Natural killer cell (primary cell): ENCODE measurements around the gene ZNF783. TPM values are rescaled to one million over a fixed set of nuclear protein-coding genes. Genes with fewer than 3 reads are reported as not detected.

Source experiments
- ATAC-seq, 3 donors: fragments of 150-1000 bp in 2 of 3; fragments of 200-7000 bp in 1 of 3; cut with Tn5 transposase; 1 replicate in 1 of 3; 2 replicates in 2 of 3; pipeline ENCODE4 v1.10.0; 2021; ENCODE audit warnings: mild to moderate bottlenecking in 2 of 3, moderate library complexity in 2 of 3
- DNase-seq, 2 donors: peaks; one replicate each; pipeline versions ENCODE4 v3.0.0 to v3.0.0-alpha.2; 2013 to 2021; ENCODE audit warnings: mixed read lengths in 1 of 2
- H3K27ac ChIP-seq: one replicate; pipeline ENCODE4 v1.5.1; 2013; ENCODE audit warnings: mild to moderate bottlenecking, low read length
- H3K27me3 ChIP-seq: one replicate; pipeline ENCODE4 v1.6.1; 2013; ENCODE audit warnings: low read length; ENCODE audit not compliant: control insufficient read depth, insufficient read depth
- H3K36me3 ChIP-seq: one replicate; pipeline ENCODE4 v1.6.1; 2013; ENCODE audit warnings: low read length; ENCODE audit not compliant: control insufficient read depth, insufficient read depth
- H3K4me1 ChIP-seq: one replicate; pipeline ENCODE4 v1.6.1; 2013; ENCODE audit warnings: low read length; ENCODE audit not compliant: control insufficient read depth, insufficient read depth
- H3K4me3 ChIP-seq: one replicate; pipeline ENCODE4 v1.5.1; 2013; ENCODE audit warnings: low read length
- H3K9me3 ChIP-seq: one replicate; pipeline ENCODE4 v1.6.1; 2013; ENCODE audit warnings: low read length; ENCODE audit not compliant: control insufficient read depth, insufficient read depth
- H3K27ac Mint-ChIP-seq, 2 donors: one replicate each; pipeline ENCODE4 v1.8.0; 2022; ENCODE audit warnings: mild to moderate bottlenecking in 2 of 2, mixed read lengths in 2 of 2, moderate library complexity in 1 of 2
- H3K27me3 Mint-ChIP-seq, 2 donors: one replicate each; pipeline ENCODE4 v1.8.0; 2022; ENCODE audit warnings: low read depth in 2 of 2, mixed read lengths in 2 of 2
- H3K36me3 Mint-ChIP-seq: one replicate; pipeline ENCODE4 v1.8.0; 2022; ENCODE audit warnings: mixed read lengths
- H3K4me1 Mint-ChIP-seq, 2 donors: one replicate each; pipeline ENCODE4 v1.8.0; 2022; ENCODE audit warnings: mixed read lengths in 2 of 2
- H3K4me3 Mint-ChIP-seq: one replicate; pipeline ENCODE4 v1.8.0; 2022; ENCODE audit warnings: mild to moderate bottlenecking, moderate library complexity, mixed read lengths
- H3K9me3 Mint-ChIP-seq, 2 donors: one replicate each; pipeline ENCODE4 v1.8.0; 2022; ENCODE audit warnings: mixed read lengths in 2 of 2
- WGBS: methylation state at CpG from one replicate; pipeline ENCODE4 v1.1.7; 2013; ENCODE audit warnings: missing lambda C conversion rate; ENCODE audit not compliant: insufficient coverage; 5-methylcytosine and 5-hydroxymethylcytosine counted together
- intact Hi-C: fragments of 100-400 bp; cut with micrococcal nuclease; formaldehyde crosslinking; loops from one replicate; pipeline ENCODE4 v1.14.2; 2022
- total RNA-seq, 4 donors: library from RNA; stranded (reverse); fragments of 120-200 nt in 1 of 4; gene quantifications; one replicate each; pipeline versions ENCODE4 v1.2.3 to v1.2.4, GENCODE V29; 2013 to 2022
- TF ChIP-seq, protein P1 (sequence below): fragments of 200-600 bp; IDR thresholded peaks from one replicate; pipeline ENCODE4 v1.8.0; 2022; ENCODE audit warnings: antibody characterized with exemption

ZNF783 gene
- total RNA-seq, 3 donors from 2014 or later (not counting 1 experiment from before 2014, with no cell fraction given) = 24.0 to 29.8 (median 28.3) TPM

DNA sequence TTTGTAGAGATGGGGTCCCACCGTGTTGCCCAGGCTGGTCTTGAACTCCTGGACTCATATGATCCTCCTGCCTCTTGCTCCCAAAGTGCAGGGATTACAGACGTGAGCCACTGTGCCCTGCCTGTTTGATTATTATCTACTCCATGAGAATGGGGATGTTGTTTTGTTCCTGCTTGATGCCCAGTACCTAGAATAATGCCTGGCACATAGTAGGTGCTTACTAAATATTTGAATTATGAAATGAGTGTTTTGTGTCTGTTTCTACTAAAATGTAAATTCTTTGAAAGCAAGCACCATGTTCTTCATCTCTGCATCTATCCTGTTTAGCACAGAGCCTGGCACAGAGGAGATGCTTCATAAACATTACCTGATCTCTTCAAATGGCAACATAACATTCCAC, 40.9 kb downstream of the ZNF783 start:
- intact Hi-C loops = no loop called here
- H3K27ac Mint-ChIP-seq = no peak overlapping the region

DNA sequence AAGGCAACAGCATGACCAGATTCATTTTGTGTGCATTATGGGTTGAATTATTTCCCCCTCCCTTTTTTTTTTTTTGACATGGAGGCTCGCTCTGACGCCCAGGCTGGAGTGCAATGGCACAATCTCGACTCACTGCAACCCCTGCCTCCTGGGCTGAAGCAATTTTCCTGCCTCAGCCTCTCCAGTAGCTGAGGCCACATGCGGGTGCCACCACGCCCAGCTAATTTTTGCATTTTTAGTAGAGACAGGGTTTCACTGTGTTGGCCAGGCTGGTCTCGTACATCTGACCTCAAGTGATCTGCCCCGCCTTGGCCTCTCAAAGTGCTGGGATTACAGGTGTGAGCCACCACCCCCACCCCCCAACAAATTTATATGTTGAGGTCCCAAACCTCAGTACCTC, 42.0 kb downstream of the ZNF783 start:
- Mint-ChIP-seq H3K4me3 (no peak overlapping the region), H3K27me3 (peaks cover 3 to 7% of the 10 kb centered on the region in 2 donors), H3K36me3 (no peaks in the 10 kb centered on the region), H3K27ac (no peak overlapping the region), H3K9me3 (no peaks in the 10 kb centered on the region), H3K4me1 (no peaks in the 10 kb centered on the region)
- intact Hi-C loops = no loop called here
- no peaks in the 10 kb centered on the region for H3K27me3 ChIP-seq
- no peak for DNase-seq
- TF ChIP-seq, protein P1, sequence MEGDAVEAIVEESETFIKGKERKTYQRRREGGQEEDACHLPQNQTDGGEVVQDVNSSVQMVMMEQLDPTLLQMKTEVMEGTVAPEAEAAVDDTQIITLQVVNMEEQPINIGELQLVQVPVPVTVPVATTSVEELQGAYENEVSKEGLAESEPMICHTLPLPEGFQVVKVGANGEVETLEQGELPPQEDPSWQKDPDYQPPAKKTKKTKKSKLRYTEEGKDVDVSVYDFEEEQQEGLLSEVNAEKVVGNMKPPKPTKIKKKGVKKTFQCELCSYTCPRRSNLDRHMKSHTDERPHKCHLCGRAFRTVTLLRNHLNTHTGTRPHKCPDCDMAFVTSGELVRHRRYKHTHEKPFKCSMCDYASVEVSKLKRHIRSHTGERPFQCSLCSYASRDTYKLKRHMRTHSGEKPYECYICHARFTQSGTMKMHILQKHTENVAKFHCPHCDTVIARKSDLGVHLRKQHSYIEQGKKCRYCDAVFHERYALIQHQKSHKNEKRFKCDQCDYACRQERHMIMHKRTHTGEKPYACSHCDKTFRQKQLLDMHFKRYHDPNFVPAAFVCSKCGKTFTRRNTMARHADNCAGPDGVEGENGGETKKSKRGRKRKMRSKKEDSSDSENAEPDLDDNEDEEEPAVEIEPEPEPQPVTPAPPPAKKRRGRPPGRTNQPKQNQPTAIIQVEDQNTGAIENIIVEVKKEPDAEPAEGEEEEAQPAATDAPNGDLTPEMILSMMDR = no peak
- H3K9me3 ChIP-seq = no peaks in the 10 kb centered on the region
- ATAC-seq = no peak
- no peak overlapping the region for H3K27ac ChIP-seq
- no peaks in the 10 kb centered on the region for H3K4me1 ChIP-seq
- WGBS = 74% methylated on average over 7 of the region's 7 CpGs
- H3K36me3 ChIP-seq = no peaks in the 10 kb centered on the region
- no peak overlapping the region for H3K4me3 ChIP-seq

More for the DNA sequence above, 40.9 kb downstream of the ZNF783 start:
- Histone ChIP-seq H3K4me1 (no peaks in the 10 kb centered on the region), H3K36me3 (no peaks in the 10 kb centered on the region), H3K9me3 (no peaks in the 10 kb centered on the region), H3K4me3 (no peak overlapping the region), H3K27me3 (no peaks in the 10 kb centered on the region), H3K27ac (no peak overlapping the region)
- peaks cover 3 to 7% of the 10 kb centered on the region in 2 donors for H3K27me3 Mint-ChIP-seq
- no peaks in the 10 kb centered on the region for H3K9me3 Mint-ChIP-seq
- DNase-seq = no peak
- WGBS = 82% methylated on average over 2 of the region's 2 CpGs
- H3K36me3 Mint-ChIP-seq = no peaks in the 10 kb centered on the region
- no peak for ATAC-seq
- no peaks in the 10 kb centered on the region for H3K4me1 Mint-ChIP-seq
- TF ChIP-seq, protein P1 = no peak
- no peak overlapping the region for H3K4me3 Mint-ChIP-seq

DNA sequence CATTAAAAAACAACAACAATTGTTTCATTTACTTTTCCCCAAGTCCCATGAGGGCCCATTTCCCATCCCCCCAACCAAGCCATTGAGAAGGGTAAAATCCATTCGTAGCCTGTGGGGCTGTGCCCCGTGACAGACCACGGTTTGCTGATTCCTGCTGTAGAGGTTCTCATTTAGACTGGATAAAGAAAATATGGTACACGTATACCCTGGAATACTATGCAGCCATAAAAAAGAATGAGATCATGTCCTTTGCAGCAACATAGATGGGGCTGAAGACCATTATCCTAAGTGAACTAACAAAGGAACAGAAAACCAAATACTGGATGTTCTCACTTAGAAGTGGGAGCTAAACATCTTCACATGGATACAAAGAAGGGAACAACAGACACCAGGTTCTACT, 44.9 kb downstream of the ZNF783 start:
- Histone ChIP-seq H3K36me3 (no peaks in the 10 kb centered on the region), H3K4me1 (no peaks in the 10 kb centered on the region), H3K27ac (no peak overlapping the region), H3K27me3 (no peaks in the 10 kb centered on the region), H3K4me3 (no peak overlapping the region), H3K9me3 (no peaks in the 10 kb centered on the region)
- 85% methylated on average over 4 of the region's 4 CpGs for WGBS
- TF ChIP-seq, protein P1 = no peak
- no peak overlapping the region for H3K4me3 Mint-ChIP-seq
- intact Hi-C loops = no loop called here
- H3K4me1 Mint-ChIP-seq = peaks cover 0 to 6% of the 10 kb centered on the region in 2 donors
- DNase-seq (no peak), ATAC-seq (no peak)
- H3K27me3 Mint-ChIP-seq = peaks cover 3 to 7% of the 10 kb centered on the region in 2 donors
- no peaks in the 10 kb centered on the region for H3K36me3 Mint-ChIP-seq
- H3K9me3 Mint-ChIP-seq = no peaks in the 10 kb centered on the region
- H3K27ac Mint-ChIP-seq = no peak overlapping the region

DNA sequence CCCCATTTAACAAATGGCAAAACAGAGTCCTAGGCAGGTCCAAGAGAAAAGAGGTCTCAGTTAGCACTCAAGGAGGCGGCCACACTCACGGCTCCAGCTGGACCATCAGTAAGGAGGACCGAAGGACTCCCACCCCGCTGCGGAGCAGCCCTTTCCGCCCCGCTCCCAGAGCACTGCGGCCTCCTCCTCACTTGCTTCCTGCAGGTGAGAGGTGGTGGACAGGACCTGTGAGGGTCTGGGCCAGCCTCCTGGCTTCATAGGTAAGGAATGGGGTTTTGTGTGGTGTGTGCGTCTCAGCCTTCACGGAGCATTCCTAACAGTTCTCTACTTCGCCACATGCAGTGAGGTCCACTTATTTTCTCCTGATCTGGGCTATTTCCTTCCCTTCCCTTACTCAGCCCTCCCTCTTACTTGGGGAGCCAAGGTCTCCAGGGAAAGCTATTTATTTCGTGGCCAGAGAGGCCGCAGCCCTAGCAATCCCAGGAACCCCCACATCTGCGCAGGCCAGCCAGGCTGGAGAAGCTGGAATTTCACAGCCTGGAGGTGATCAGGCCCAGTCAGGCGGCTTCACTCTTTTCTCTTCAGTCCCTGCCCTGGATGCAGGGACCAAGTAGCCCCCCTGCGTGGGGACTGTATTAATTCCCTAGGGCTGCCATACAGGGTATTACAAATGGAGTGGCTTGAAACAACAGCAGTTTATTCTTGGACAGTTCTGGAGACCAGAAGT, 45.9 kb downstream of the ZNF783 start:
- Mint-ChIP-seq H3K4me3 (no peak overlapping the region), H3K27ac (no peak overlapping the region), H3K27me3 (peaks cover 3 to 7% of the 10 kb centered on the region in 2 donors), H3K4me1 (peaks cover 0 to 6% of the 10 kb centered on the region in 2 donors), H3K9me3 (no peaks in the 10 kb centered on the region), H3K36me3 (no peaks in the 10 kb centered on the region)
- Histone ChIP-seq H3K4me3 (no peak overlapping the region), H3K4me1 (no peaks in the 10 kb centered on the region), H3K36me3 (no peaks in the 10 kb centered on the region), H3K27me3 (no peaks in the 10 kb centered on the region), H3K27ac (no peak overlapping the region), H3K9me3 (no peaks in the 10 kb centered on the region)
- DNase-seq (no peak), ATAC-seq (no peak)
- intact Hi-C loops = no loop called here
- TF ChIP-seq, protein P1 = no peak
- WGBS = 95% methylated on average over 16 of the region's 16 CpGs
